Activated CD4-positive, alpha-beta T cell treated with anti-CD3 and anti-CD28 coated beads for 36 hours (primary cell): ENCODE results near the gene DTNB. TPM values are rescaled to one million over a fixed set of nuclear protein-coding genes. Genes with fewer than 3 reads are reported as not detected.
"Not testable (repeated sequence)": the region's sequence is repeated elsewhere in the genome, so short reads cannot be mapped to it uniquely, and the experiment has no call there.

ENCODE experiments used
- ATAC-seq: fragments of 200-7000 bp; cut with Tn5 transposase; one replicate; pipeline ENCODE4 v1.10.0; 2021; ENCODE audit warnings: mild to moderate bottlenecking, moderate library complexity
- CTCF ChIA-PET: fragments of 350-600 bp; sonication (Branson Sonifier 250); formaldehyde crosslinking; loops from one replicate; lab custom pipeline; 2021; ENCODE audit warnings: antibody characterized with exemption; lab: Charles Lee
- POLR2A ChIA-PET: fragments of 350-600 bp; sonication (Branson Sonifier 250); formaldehyde crosslinking; loops from one replicate; lab custom pipeline; 2021; ENCODE audit warnings: antibody characterized with exemption, inconsistent platforms; lab: Charles Lee
- DNase-seq: peaks from one replicate; pipeline ENCODE4 v3.0.0-alpha.2; 2020
- H3K27ac Mint-ChIP-seq: one replicate; pipeline ENCODE4 v1.8.0; 2021; ENCODE audit warnings: mixed read lengths
- H3K27me3 Mint-ChIP-seq: one replicate; pipeline ENCODE4 v1.8.0; 2021; ENCODE audit warnings: mixed read lengths
- H3K36me3 Mint-ChIP-seq: one replicate; pipeline ENCODE4 v1.8.0; 2021; ENCODE audit warnings: low read depth, mixed read lengths
- H3K4me1 Mint-ChIP-seq: one replicate; pipeline ENCODE4 v1.8.0; 2021; ENCODE audit warnings: mixed read lengths
- H3K4me3 Mint-ChIP-seq: one replicate; pipeline ENCODE4 v1.8.0; 2021; ENCODE audit warnings: mild to moderate bottlenecking, moderate library complexity, mixed read lengths
- H3K9me3 Mint-ChIP-seq: one replicate; pipeline ENCODE4 v1.8.0; 2021; ENCODE audit warnings: low read depth, mixed read lengths
- intact Hi-C, 2 experiments: fragments of 100-400 bp; cut with DNase I in 1 of 2; cut with micrococcal nuclease in 1 of 2; formaldehyde crosslinking; loops; one replicate each; pipeline versions ENCODE4 v1.14.2 to v1.15.1; 2022 to 2024; cut with DNase I, micrococcal nuclease
- total RNA-seq, 2 experiments: library from RNA; stranded (reverse); gene quantifications; one replicate each; pipeline ENCODE4 v1.2.3, GENCODE V29; 2021

The DTNB gene
- total RNA-seq, 2 experiments from 2014 or later: 17.1 to 33.5 TPM

DNA sequence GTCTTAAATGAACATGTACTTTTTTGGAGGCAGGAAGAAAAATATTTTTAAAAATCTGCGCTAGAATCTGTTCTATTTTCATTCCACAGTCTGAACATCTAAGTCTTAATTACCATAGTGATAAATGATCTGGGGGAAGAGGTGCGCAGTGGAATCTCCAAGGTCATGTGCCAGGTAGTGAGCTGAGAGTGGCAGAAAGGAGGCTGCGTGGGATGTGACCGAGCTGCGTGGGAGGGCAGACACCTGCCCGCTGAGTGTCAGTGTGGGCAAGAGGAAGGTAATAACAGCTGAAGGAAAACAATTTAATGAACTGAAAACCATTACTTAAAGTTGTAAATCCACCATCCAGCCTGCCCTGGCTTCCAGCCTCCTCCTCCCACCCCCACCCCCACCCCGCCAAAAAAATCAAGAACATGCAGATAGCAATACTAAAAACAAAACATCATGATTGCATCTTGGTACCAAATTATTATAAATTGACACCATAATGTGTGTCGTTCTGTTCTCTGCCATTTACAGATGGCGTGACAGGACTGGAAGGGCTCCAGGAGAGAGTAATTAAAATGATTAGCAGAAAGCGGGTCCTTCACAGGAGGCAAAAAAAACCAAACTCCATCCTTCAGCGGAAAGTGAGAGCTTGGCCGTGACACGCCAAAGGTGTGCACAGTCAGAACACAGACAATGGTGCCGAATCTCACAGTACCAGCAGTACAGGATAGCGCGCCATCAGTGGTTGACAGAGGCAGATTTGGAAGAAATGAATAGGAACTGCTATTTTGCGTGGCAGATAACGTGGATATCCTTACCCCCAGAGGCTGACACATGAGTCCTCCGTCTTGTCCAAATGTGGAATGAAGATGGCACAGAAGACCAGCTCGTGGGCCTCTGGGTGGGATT is 11.4 kb upstream of the DTNB start:
- no peaks in the 10 kb centered on the region for H3K9me3 Mint-ChIP-seq
- ATAC-seq (no peak), DNase-seq (no peak)

GRCh38 chr2:25682082-25682481 is 8.7 kb upstream of the DTNB start:
- no peaks in the 10 kb centered on the region for H3K27me3 Mint-ChIP-seq
- intact Hi-C loops: no loop called here
- POLR2A ChIA-PET: no interaction called here
- H3K4me3 Mint-ChIP-seq: no peak overlapping the region
- DNase-seq: no peak
- no peaks in the 10 kb centered on the region for H3K9me3 Mint-ChIP-seq
- H3K36me3 Mint-ChIP-seq: no peaks in the 10 kb centered on the region
- no peaks in the 10 kb centered on the region for H3K4me1 Mint-ChIP-seq
- ATAC-seq: no peak
- CTCF ChIA-PET: no interaction called here
- no peak overlapping the region for H3K27ac Mint-ChIP-seq

More for the DNA sequence above, 11.4 kb upstream of the DTNB start:
- CTCF ChIA-PET: interaction anchor here (0.9 kb wide), 1 partner anchor 78 kb away, joined by 3 read pairs; no protein-coding TSS in a partner anchor
- H3K36me3 Mint-ChIP-seq: no peaks in the 10 kb centered on the region
- intact Hi-C loops: no loop called here
- POLR2A ChIA-PET: no interaction called here
- no peaks in the 10 kb centered on the region for H3K27me3 Mint-ChIP-seq
- H3K27ac Mint-ChIP-seq: no peak overlapping the region
- no peaks in the 10 kb centered on the region for H3K4me1 Mint-ChIP-seq
- no peak overlapping the region for H3K4me3 Mint-ChIP-seq

- Mint-ChIP-seq H3K27ac (no peak overlapping the region), H3K4me3 (no peak overlapping the region), H3K9me3 (no peaks in the 10 kb centered on the region), H3K4me1 (peaks cover 7% of the 10 kb centered on the region), H3K27me3 (peaks cover 11% of the 10 kb centered on the region), H3K36me3 (no peaks in the 10 kb centered on the region)
- ChIA-PET POLR2A (no interaction called here), CTCF (interaction anchor here (0.6 kb wide), 1 partner anchor 139 kb away, joined by 3 read pairs; no protein-coding TSS in a partner anchor)
- no peak for ATAC-seq
- no peak for DNase-seq
- intact Hi-C loops: loop anchor here in 1 of 2 experiments (10.0 kb wide), 2 partner anchors 403 to 1397 kb away; partner anchors contain the start of genes EMILIN1 and OST4
Measured at GRCh38 chr2:25677877-25678276, 4.5 kb upstream of the DTNB start.

DNA sequence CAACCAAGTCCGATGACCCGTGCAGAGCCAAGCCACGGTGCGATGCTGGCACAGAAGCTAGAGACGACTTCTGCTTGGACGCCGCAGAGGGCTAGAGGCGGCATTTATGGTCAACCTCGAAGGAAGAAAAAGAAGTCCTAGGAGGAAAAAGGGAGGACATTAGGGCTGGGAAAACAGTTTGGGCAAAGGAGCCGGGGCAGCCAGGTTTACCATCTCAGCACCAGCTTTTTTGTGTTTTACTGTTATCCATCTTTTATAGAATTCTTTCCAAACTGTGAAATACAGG is 643 bp upstream of the DTNB start:
- CTCF ChIA-PET: interaction anchor here (0.6 to 2.2 kb wide), 9 partner anchors 9 to 493 kb away, joined by 3 to 12 read pairs (median 4); no protein-coding TSS in a partner anchor
- DNase-seq (no peak), ATAC-seq (no peak)
- peak overlapping the region; percentile 74 for H3K4me3 Mint-ChIP-seq
- H3K27me3 Mint-ChIP-seq: peaks cover 11% of the 10 kb centered on the region
- POLR2A ChIA-PET: interaction anchor here (0.8 to 1.5 kb wide), 2 partner anchors 204 to 360 kb away, joined by 3 to 5 read pairs; partner anchors contain the start of gene ASXL2
- H3K36me3 Mint-ChIP-seq: no peaks in the 10 kb centered on the region
- H3K4me1 Mint-ChIP-seq: peaks cover 29% of the 10 kb centered on the region
- peak overlapping the region; percentile 75 for H3K27ac Mint-ChIP-seq
- no peaks in the 10 kb centered on the region for H3K9me3 Mint-ChIP-seq
- intact Hi-C loops: loop anchor here (1.0 to 10.0 kb wide), 5 partner anchors 204 to 1401 kb away; partner anchors contain the start of genes ASXL2 (in 1 of the 2), CENPO (in 1 of the 2), DNMT3A (in 1 of the 2) and EMILIN1 (in 1 of the 2)

DNA sequence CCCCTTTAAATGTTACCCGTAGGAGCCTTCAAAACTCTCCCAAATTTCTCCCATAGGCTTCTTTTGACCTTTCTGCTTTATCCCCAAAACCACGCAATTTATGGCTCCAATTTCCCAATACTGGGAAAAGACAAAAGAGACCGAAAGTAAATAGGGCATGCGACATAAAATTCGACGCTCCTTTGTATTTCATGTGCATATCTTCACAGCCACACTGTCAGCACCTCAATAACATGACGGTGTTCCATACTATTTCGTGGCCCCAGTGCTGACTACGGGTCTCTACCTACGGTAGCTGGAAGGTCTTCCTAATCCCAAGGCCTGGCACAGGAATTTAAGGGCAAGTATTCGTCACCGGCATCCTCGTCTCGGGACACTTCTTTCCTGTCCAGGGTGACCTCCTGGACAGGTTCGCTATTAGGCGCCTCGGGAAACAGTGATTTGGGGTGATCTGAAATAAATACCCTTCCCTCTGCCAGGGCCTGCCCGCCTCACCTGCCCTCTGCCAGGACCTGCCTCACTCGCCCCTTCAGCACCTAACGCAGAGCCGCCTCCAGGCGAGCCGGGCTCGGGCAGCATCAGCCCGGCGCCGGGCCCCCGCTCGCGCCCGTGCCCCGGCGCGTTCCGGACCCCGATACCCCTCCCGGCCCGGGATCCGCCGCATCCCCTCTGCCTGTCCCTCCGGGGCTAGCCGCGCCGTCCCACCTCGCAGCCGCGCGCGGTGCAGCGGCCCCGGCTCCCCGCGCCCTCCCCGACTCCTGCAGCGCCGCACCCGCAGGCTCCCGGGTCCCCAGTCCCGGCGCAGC is 680 bp downstream of the DTNB start:
- Mint-ChIP-seq H3K27me3 (peaks cover 11% of the 10 kb centered on the region), H3K27ac (peak overlapping the region; percentile 76), H3K4me3 (peak overlapping the region; percentile 79), H3K4me1 (peaks cover 31% of the 10 kb centered on the region), H3K36me3 (no peaks in the 10 kb centered on the region), H3K9me3 (no peaks in the 10 kb centered on the region)
- intact Hi-C loops: loop anchor here (1.0 to 10.0 kb wide), 11 partner anchors 64 to 1402 kb away; partner anchors contain the start of genes ASXL2 (in 1 of the 2), CENPO (in 1 of the 2), DNAJC27 (in 1 of the 2) and DNMT3A (in 1 of the 2)
- POLR2A ChIA-PET: interaction anchor here (0.6 to 1.5 kb wide), 2 partner anchors 206 to 789 kb away, joined by 5 to 10 read pairs; partner anchors contain the start of gene ASXL2
- DNase-seq: peak; percentile 84
- ATAC-seq: peak; percentile 82
- CTCF ChIA-PET: interaction anchor here (0.6 to 1.4 kb wide), 6 partner anchors 8 to 542 kb away, joined by 3 to 5 read pairs (median 4); no protein-coding TSS in a partner anchor

GRCh38 chr2:25671622-25672021 is 1.8 kb downstream of the DTNB start:
- ATAC-seq (no peak), DNase-seq (no peak)
- Mint-ChIP-seq H3K27ac (no peak overlapping the region), H3K27me3 (peaks cover 11% of the 10 kb centered on the region), H3K4me3 (peak overlapping the region; percentile 79), H3K36me3 (no peaks in the 10 kb centered on the region), H3K9me3 (no peaks in the 10 kb centered on the region), H3K4me1 (peaks cover 31% of the 10 kb centered on the region)
- ChIA-PET CTCF (interaction anchor here (1.4 kb wide), 1 partner anchor 180 kb away, joined by 5 read pairs; no protein-coding TSS in a partner anchor), POLR2A (no interaction called here)
- intact Hi-C loops: loop anchor here (2.0 to 10.0 kb wide), 7 partner anchors 63 to 1403 kb away; partner anchors contain the start of genes CENPO (in 1 of the 2), DNMT3A (in 1 of the 2), EFR3B (in 1 of the 2) and EMILIN1 (in 1 of the 2)

DNA sequence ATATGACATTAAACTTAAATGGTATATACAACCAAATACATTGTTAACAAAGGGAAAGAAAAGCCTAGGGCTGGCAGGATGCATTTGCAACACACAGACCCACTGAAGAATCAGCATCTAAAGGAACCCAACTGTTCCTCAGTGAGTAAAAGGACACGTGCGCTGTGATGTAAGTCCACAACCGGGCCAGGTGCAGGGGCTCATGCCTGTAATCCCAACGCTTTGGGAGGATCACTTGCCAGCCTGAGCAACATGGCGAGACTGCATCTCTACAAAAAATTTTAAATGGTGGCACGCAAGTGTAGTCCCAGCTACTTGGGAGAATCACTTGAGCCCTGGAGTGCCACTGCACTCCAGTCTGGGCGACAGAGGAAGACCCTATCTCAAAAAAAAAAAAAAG is 3.9 kb downstream of the DTNB start:
- ChIA-PET POLR2A (interaction anchor here (0.7 kb wide), 1 partner anchor 362 kb away, joined by 4 read pairs; no protein-coding TSS in a partner anchor), CTCF (no interaction called here)
- DNase-seq (no peak), ATAC-seq (no peak)
- H3K27me3 Mint-ChIP-seq: peaks cover under 1% of the 10 kb centered on the region
- intact Hi-C loops: no loop called here
- no peak overlapping the region for H3K4me3 Mint-ChIP-seq
- no peak overlapping the region for H3K27ac Mint-ChIP-seq
- peaks cover 35% of the 10 kb centered on the region for H3K4me1 Mint-ChIP-seq
- H3K36me3 Mint-ChIP-seq: no peaks in the 10 kb centered on the region
- no peaks in the 10 kb centered on the region for H3K9me3 Mint-ChIP-seq

- Mint-ChIP-seq H3K27ac (no peak overlapping the region), H3K36me3 (no peaks in the 10 kb centered on the region), H3K4me3 (no peak overlapping the region), H3K4me1 (peaks cover 19% of the 10 kb centered on the region), H3K27me3 (no peaks in the 10 kb centered on the region), H3K9me3 (no peaks in the 10 kb centered on the region)
- ATAC-seq (no peak), DNase-seq (no peak)
- POLR2A ChIA-PET: interaction anchor here (0.7 kb wide), 1 partner anchor 108 kb away, joined by 3 read pairs; no protein-coding TSS in a partner anchor
- CTCF ChIA-PET: interaction anchor here (0.6 to 3.3 kb wide), 6 partner anchors 9 to 358 kb away, joined by 3 to 25 read pairs (median 4); no protein-coding TSS in a partner anchor
- intact Hi-C loops: no loop called here
Measured at GRCh38 chr2:25666218-25666617, 7.2 kb downstream of the DTNB start.

- intact Hi-C loops: loop anchor here in 1 of 2 experiments (2.0 kb wide), 1 partner anchor 59 kb away; no protein-coding TSS in a partner anchor
- H3K9me3 Mint-ChIP-seq, H3K4me3 Mint-ChIP-seq, DNase-seq, ATAC-seq, H3K36me3 Mint-ChIP-seq, H3K27ac Mint-ChIP-seq, H3K27me3 Mint-ChIP-seq: not testable (repeated sequence)
- peaks cover 21% of the 10 kb centered on the region for H3K4me1 Mint-ChIP-seq
- ChIA-PET POLR2A (interaction anchor here (0.7 kb wide), 1 partner anchor 107 kb away, joined by 3 read pairs; no protein-coding TSS in a partner anchor), CTCF (interaction anchor here (0.6 to 3.3 kb wide), 13 partner anchors 7 to 690 kb away, joined by 3 to 25 read pairs (median 4); no protein-coding TSS in a partner anchor)
Measured at GRCh38 chr2:25665429-25665828, 7.9 kb downstream of the DTNB start.

GRCh38 chr2:25664965-25665307 is 8.4 kb downstream of the DTNB start:
- Mint-ChIP-seq H3K27me3 (no peaks in the 10 kb centered on the region), H3K27ac (no peak overlapping the region), H3K4me3 (no peak overlapping the region), H3K36me3 (no peaks in the 10 kb centered on the region), H3K9me3 (no peaks in the 10 kb centered on the region), H3K4me1 (peaks cover 22% of the 10 kb centered on the region)
- ATAC-seq (no peak), DNase-seq (no peak)
- ChIA-PET CTCF (interaction anchor here (0.6 to 3.3 kb wide), 16 partner anchors 8 to 690 kb away, joined by 3 to 25 read pairs (median 4); no protein-coding TSS in a partner anchor), POLR2A (no interaction called here)
- intact Hi-C loops: loop anchor here (1.0 to 5.0 kb wide), 3 partner anchors 58 to 358 kb away; no protein-coding TSS in a partner anchor
